ENCODE data around the gene TTC29. TPM values are rescaled to one million over a fixed set of nuclear protein-coding genes. Genes with fewer than 3 reads are reported as not detected.
"Not testable (repeated sequence)": the region's sequence is repeated elsewhere in the genome, so short reads cannot be mapped to it uniquely, and the experiment has no call there.

Gene TTC29
- total RNA-seq, 1 experiment from 2014 or later = 0.21 TPM

- DNase-seq (ENCODE audit: low spot score) = no peak
- H3K4me3 ChIP-seq (ENCODE audit: low read depth, low read length, poor library complexity, severe bottlenecking) = no peak overlapping the region
- H3K27me3 ChIP-seq (replicated peaks; ENCODE audit: insufficient read depth, low read depth, low read length, poor library complexity) = no peaks in the 10 kb centered on the region
- POLR2A ChIA-PET (ENCODE audit: low non-redundant PET) = no interaction called here
- no peak for TF ChIP-seq EZH2 (IDR thresholded peaks at IDR 0.05; ENCODE audit: borderline replicate concordance, low read depth, low read length, poor library complexity, severe bottlenecking)
- TF ChIP-seq CTCF (conservative IDR thresholded peaks at IDR 0.05; ENCODE audit: low read depth, low read length) = no peak
- no TSS peak for BruUV-seq (replicated peaks)
- CTCF ChIA-PET = no interaction called here
- H3K36me3 ChIP-seq (ENCODE audit: insufficient read depth, low read length, poor library complexity, severe bottlenecking) = no peaks in the 10 kb centered on the region
- H3K27ac ChIP-seq (ENCODE audit: low read depth, low read length, poor library complexity, severe bottlenecking) = no peak overlapping the region
- intact Hi-C loops (cut with micrococcal nuclease; ENCODE audit: unreplicated experiment) = no loop called here
- H3K4me1 ChIP-seq (ENCODE audit: insufficient read depth, low read length, poor library complexity, severe bottlenecking) = no peaks in the 10 kb centered on the region
- no peaks in the 10 kb centered on the region for H3K9me3 ChIP-seq (ENCODE audit: low read depth, low read length, poor library complexity, severe bottlenecking)
These were observed 110.6 kb downstream of the TTC29 start for GRCh38 chr4:146835096-146835495.

- BruUV-seq (replicated peaks) = no TSS peak
- Histone ChIP-seq H3K9me3 (ENCODE audit: low read depth, low read length, poor library complexity, severe bottlenecking) (no peaks in the 10 kb centered on the region), H3K36me3 (ENCODE audit: insufficient read depth, low read length, poor library complexity, severe bottlenecking) (no peaks in the 10 kb centered on the region), H3K4me3 (ENCODE audit: low read depth, low read length, poor library complexity, severe bottlenecking) (no peak overlapping the region), H3K27ac (ENCODE audit: low read depth, low read length, poor library complexity, severe bottlenecking) (no peak overlapping the region), H3K4me1 (ENCODE audit: insufficient read depth, low read length, poor library complexity, severe bottlenecking) (no peaks in the 10 kb centered on the region), H3K27me3 (replicated peaks; ENCODE audit: insufficient read depth, low read depth, low read length, poor library complexity) (no peaks in the 10 kb centered on the region)
- TF ChIP-seq EZH2 (IDR thresholded peaks at IDR 0.05; ENCODE audit: borderline replicate concordance, low read depth, low read length, poor library complexity, severe bottlenecking) (no peak), CTCF (conservative IDR thresholded peaks at IDR 0.05; ENCODE audit: low read depth, low read length) (no peak)
- DNase-seq (ENCODE audit: low spot score) = no peak
- intact Hi-C loops (cut with micrococcal nuclease; ENCODE audit: unreplicated experiment) = no loop called here
- ChIA-PET POLR2A (ENCODE audit: low non-redundant PET) (no interaction called here), CTCF (no interaction called here)
These were observed 111.2 kb downstream of the TTC29 start for GRCh38 chr4:146834263-146835034.

GRCh38 chr4:146833530-146833929, 112.1 kb downstream of the TTC29 start:
- TF ChIP-seq CTCF (conservative IDR thresholded peaks at IDR 0.05; ENCODE audit: low read depth, low read length) (no peak), EZH2 (IDR thresholded peaks at IDR 0.05; ENCODE audit: borderline replicate concordance, low read depth, low read length, poor library complexity, severe bottlenecking) (no peak)
- POLR2A ChIA-PET (ENCODE audit: low non-redundant PET) = no interaction called here
- no peak overlapping the region for H3K27ac ChIP-seq (ENCODE audit: low read depth, low read length, poor library complexity, severe bottlenecking)
- no TSS peak for BruUV-seq (replicated peaks)
- no peaks in the 10 kb centered on the region for H3K36me3 ChIP-seq (ENCODE audit: insufficient read depth, low read length, poor library complexity, severe bottlenecking)
- no peaks in the 10 kb centered on the region for H3K9me3 ChIP-seq (ENCODE audit: low read depth, low read length, poor library complexity, severe bottlenecking)
- intact Hi-C loops (cut with micrococcal nuclease; ENCODE audit: unreplicated experiment) = no loop called here
- no peaks in the 10 kb centered on the region for H3K4me1 ChIP-seq (ENCODE audit: insufficient read depth, low read length, poor library complexity, severe bottlenecking)
- CTCF ChIA-PET = no interaction called here
- no peak for DNase-seq (ENCODE audit: low spot score)
- no peak overlapping the region for H3K4me3 ChIP-seq (ENCODE audit: low read depth, low read length, poor library complexity, severe bottlenecking)
- H3K27me3 ChIP-seq (replicated peaks; ENCODE audit: insufficient read depth, low read depth, low read length, poor library complexity) = no peaks in the 10 kb centered on the region

- intact Hi-C loops (cut with micrococcal nuclease; ENCODE audit: unreplicated experiment); BruUV-seq (replicated peaks): not testable (repeated sequence)
These were observed 122.7 kb downstream of the TTC29 start for GRCh38 chr4:146822980-146823379.

More at GRCh38 chr4:146822980-146823379, 122.7 kb downstream of the TTC29 start:
- H3K27ac ChIP-seq (ENCODE audit: low read depth, low read length, poor library complexity, severe bottlenecking); H3K36me3 ChIP-seq (ENCODE audit: insufficient read depth, low read length, poor library complexity, severe bottlenecking); CTCF ChIA-PET; POLR2A ChIA-PET (ENCODE audit: low non-redundant PET); H3K4me1 ChIP-seq (ENCODE audit: insufficient read depth, low read length, poor library complexity, severe bottlenecking); DNase-seq (ENCODE audit: low spot score); H3K4me3 ChIP-seq (ENCODE audit: low read depth, low read length, poor library complexity, severe bottlenecking); H3K9me3 ChIP-seq (ENCODE audit: low read depth, low read length, poor library complexity, severe bottlenecking); H3K27me3 ChIP-seq (replicated peaks; ENCODE audit: insufficient read depth, low read depth, low read length, poor library complexity): not testable (repeated sequence)

Data from A673 (cell line).